Putamen (tissue), 1 donor: ENCODE data around the gene SOX6.

ENCODE experiments used
- DNase-seq: peaks from one replicate; pipeline ENCODE4 v3.0.0-alpha.2; 2016; ENCODE audit warnings: low spot score

The SOX6 gene

DNA sequence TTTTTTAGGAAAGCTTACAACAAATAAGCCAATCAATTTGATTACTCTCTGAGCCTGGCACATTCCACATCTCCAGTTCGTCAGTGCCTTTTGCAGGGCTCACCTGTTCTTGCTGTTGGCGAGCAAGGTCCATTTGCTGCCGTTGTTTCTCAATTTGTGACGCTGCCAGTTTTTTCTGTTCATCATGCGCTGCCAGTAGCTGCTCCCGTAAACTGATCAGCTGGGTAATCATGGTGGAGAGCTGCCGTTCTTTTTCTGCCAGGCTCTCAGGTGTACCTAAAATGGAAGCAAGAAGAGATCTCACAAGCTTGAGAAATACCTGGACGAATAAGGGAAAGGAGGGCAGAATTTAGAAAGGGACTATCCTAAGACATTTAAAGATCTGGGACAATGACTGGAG is 169.7 kb downstream of the SOX6 start:
- DNase-seq, result no peak

DNA sequence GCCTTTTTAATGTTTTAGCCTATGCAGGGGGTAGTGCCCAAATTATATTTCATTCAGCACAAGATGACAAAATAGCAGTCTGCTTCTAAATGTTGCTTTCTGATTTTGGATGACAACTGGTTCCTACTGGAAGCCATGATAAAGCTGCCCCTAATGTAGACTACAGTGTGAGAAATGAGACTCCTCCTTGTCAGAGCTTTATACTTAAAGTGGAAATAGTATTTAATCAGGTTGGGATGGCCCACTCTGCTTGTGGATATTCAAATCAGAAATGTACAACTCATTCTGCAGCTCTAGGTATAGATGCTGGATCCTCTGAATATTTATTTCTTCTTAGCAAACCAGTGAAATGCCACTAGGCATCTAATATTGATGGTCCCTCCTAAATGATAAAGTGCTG is 171.3 kb downstream of the SOX6 start:
- DNase-seq, result no peak

DNA sequence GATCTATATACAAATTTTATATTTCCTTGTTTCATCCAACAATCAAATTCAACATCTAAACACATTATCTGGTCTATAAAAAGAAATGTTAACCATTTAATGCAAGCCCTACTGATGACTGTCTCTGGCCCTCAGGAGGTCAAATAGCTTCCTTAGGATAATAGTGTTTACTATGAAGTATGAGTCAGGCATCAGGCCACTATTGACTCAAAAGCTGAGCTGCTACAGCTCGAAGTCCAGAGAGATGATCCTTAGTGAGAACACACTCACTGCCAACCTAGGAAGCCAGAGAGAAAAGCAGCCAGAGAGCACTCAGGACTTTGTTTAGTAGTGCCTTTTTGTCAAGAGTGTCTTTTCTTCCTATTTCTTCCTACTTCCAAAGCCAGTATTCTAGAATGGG is 171.8 kb downstream of the SOX6 start:
- DNase-seq, result no peak

DNA sequence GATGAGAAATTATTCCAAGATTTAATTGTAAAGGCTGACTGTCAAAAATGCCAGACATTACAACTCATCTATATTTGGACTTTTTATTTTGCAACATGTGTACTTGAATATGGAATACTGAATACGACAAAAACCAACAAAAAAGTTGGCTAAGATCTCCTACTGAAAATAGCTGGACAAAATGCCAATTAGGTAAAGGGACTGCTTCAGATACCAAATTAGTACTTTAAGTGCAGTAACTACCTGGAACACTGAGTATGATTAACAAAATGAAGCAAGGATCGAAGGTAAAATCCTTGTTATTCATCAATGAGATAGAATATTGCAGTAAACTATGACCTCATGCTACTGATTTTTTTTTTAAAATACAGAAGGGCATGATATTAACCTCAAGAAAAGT is 173.8 kb downstream of the SOX6 start:
- no peak for DNase-seq

DNA sequence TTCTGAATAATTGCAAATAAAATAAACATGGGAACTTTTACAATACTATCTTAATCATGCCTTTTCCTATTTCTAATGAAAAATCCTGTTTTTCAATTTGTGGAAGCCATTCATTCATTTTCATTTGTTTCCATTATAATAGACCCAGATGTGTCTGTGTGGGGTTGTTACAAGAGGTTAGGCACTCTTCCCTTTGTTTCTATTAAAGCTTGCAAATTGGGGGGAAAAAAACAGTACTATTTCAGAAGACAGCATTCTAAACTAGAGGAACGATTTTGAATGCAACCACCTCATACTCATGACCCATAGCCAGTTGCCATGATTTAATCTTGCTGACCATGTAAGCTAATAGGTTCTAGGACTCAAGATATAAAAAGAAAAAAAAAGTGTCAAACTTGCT is 175.5 kb downstream of the SOX6 start:
- DNase-seq, result no peak

DNA sequence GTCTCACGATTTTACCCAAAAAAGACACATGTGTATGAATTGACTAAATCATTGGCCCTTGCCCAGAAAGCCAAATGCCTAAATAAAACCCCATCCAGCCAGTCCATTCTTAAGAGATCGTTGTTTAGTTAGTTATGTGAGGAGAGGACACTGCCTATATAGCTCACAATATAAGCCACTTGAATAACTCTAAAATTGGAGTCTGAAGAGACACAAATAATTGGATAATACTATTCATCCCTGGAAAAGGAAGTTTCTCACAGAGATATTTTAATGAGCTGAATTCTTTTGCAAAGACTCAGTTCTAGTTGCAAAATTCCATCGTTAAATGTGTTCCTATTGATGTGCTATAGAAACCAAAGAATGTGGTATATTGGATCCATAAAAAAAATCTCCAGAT is 176.7 kb downstream of the SOX6 start:
- no peak for DNase-seq

DNA sequence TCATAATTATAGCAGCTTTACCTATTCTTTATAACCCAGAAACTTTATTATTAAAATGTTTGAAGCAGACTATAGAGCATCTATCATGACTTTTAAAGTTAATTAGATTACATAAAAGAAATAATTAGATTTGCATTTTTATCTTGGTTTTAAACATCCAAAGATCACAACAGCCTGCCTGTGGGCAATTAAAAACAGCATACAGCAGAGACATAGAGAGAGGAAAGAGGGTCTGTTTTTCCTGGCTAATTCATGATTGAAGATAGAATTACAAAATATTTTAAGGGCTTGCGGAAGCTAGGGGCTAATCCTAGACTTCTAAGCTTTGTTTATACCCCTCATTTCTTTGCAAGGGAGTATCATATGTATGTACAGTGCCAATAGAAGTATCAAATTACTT is 178.1 kb downstream of the SOX6 start:
- DNase-seq, result no peak

DNA sequence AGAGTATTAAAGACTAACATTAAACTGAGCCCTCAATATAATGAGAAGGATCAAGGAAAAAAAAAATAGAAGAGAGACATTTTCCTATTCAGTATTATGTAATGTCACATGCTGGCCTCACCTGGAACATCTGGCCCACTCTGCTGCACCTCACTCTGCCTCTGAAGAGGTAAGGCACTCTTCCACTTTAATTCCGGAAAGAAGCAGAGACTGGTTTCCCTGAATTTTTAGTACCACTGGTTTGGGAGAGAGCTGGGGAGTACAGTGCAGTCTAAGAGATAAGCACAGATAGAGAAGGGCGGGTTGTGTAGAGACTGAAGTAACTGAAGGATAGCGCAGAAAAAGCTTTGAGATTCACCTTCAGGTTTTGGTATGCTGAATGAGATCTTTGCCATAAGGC is 178.7 kb downstream of the SOX6 start:
- no peak for DNase-seq

DNA sequence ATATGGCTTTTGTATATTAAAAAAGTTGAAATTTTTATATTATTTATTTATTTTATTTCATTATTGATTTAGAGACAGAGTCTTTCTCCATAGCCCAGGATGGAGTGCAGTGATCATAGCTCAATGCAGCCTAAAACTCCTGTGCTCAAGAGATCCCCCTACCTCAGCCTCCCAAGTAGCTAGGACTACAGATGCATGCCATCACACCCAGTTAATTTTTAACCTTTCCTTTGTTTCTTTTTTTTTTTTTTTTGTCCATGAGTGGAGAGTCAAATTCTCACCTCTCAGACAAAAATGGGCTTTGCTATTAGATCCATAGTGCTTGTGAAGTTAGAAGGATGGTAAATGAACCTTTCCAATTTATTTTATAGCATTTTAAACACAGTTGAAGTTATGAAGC is 182.5 kb downstream of the SOX6 start:
- no peak for DNase-seq

DNA sequence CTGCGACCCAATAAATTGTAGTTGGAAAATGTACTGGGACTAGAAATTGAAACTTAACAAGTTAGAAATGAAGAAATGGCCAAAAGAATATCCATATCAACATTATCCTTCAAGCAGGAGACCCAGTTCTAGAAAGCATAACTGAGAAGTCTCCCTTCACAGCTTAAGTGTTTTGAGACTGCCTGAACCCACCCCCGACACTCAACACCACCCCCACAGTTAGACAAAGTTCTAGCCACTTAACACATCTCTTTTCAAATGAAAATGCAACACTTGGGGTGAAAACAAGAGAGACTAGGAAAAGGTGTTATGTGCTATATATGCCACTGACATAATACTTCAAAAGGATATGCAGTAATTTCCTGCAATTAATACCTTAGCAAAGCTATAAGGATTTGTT is 184.5 kb downstream of the SOX6 start:
- DNase-seq, result no peak

DNA sequence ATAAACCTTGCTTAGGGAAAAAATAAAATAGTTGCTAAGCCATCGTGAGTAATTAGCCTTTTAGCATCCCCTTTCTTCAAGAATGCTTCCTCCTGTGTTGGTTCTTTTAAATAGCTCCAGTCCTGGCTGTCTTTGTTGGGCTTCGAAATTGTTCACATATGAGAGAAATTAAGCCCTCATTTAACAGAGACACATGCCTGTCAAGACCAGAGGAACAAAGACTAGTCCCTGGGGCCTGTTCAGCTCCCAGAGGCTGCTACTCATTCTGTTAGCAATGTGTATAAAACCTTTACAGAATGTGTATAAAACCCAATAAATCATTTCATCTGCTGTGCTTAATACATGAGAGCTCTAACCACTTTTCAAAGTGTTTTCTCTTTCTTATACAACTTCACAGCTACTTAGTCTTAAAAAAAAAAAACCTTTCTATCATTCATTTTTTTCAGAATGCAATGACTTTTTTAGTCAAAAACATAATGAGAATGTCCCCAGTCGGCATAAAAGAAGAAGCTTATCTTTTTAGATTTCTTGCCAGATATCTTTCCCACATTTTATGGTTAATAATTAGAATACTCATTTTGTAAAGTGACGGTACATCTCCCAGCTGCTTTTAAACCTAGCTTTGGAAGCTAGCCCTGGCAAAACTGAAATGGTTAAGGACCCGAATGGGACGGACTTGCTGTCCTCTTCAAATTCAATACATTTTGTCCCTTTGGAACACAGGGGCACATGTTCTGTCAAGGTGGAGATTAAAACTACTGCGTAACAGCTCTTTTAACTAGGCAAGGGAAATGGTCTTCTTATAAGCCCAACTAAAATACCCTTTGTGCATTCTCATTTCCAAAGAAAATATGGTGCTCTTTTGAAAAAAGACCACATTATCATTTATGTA is 186.1 kb downstream of the SOX6 start:
- DNase-seq, result no peak

DNA sequence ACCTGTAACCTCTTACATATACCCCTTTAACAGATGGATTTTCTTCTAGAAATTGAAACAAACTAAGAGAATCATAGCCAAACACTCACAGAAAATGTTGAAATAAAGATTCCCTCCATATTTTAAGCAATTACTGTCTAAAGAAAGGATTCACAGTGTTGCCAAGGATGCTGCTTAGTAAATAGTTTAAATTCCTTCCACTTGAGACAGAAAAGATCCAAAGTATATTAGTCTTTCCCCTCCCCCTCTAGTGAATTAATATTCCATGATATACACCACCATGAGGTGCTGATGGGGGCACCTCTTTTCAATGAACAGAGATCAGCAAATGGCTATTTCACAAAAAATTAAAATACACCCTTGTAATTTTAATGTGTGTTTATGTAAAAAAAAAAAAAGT is 186.8 kb downstream of the SOX6 start:
- DNase-seq, result no peak

DNA sequence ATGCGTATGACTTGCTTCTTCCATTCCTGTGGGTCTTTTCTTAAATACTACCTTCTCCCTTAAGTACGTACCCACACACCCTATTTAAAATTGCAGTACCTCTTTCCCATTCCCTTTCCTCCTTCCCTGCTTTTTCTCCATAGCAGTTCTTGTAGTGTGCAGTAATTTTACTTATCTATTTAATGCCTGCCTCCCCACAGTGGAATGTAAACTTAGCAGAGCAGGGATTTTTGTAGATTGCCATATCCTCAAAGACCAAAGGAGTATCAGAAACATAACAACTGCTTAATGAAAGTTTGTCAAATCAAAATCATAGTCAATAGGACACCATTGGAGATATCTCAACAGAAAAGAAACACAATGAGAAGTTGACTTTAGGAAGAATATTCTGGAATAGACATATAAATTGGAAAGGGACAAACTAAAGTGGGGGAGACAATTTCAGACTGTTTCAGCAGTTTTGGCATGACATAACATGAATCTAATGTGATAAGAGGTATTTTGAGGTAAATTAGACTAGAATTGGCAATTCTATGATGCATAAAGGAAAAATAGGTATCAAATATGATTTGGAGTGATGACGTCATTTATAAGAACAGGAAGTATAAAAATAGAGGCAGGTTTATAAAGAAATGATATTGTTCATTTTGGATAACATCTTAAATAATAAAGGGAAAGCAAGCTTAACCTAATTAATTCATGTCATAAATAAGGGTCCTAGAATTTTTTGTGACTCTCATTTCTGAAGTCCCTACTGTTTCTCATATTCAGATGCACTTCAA is 188.4 kb downstream of the SOX6 start:
- DNase-seq, result no peak

DNA sequence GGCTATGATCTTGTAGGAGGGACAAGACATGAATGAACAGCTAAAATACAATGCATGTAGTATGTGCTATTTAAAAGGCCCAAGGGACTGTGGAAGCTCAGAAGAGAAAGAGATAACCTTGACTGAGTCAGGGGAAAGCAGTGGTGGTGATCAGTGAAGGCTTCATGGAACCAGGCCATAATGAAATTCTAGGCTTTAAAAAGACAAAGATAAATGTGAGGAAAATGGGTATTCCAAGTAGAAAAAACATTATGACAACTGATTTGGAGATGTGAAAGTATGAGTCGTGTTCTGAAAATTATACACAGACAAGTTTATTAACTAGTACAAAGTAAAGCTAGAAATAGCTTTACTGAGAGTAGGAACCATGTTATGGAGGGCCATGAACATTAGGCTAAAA is 189.8 kb downstream of the SOX6 start:
- DNase-seq, result no peak

DNA sequence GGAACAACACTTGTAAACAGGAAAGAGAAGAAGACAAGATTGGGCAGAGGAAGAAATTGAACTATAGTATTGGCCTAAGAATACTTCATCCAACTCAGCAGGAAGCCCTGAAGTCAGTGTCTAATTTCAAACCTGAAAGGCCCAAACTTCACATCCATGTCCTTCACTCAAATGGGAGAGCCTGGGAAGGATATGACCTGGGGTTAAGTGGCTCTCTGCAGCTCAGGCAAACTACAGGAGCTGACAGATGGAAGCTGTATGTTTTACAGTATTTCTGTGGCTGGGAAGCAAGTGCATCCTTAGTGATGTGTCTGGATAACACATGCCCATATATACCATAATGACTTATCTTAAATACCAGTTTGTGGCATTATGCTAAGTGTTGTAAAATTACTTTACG is 196.2 kb downstream of the SOX6 start:
- DNase-seq, result no peak

DNA sequence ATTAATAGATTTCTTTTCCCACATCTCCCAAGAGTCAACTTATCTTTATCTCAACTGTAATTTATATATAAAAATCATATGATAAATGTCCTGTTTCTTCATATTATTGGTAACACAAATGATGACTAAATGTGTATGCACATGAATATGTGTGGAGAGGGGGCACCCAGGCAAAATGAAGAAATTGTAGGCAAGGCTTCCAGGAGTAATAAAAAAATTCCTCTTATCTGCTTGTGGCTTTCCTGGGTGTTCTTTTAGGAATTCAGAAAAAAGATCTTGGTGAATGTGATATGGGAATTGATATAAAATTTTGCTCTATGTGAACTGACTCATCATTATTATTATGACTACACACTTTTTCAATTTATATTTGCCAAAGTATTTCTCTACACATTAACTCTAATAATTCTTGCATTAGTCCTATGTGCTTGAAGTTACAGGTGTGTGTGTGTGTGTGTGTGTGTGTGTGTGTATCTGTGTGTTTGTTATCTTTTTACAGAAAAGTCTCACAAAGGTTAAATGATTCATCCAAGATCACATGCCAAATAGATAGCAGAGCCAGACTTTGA is 197.8 kb downstream of the SOX6 start:
- DNase-seq, result no peak

DNA sequence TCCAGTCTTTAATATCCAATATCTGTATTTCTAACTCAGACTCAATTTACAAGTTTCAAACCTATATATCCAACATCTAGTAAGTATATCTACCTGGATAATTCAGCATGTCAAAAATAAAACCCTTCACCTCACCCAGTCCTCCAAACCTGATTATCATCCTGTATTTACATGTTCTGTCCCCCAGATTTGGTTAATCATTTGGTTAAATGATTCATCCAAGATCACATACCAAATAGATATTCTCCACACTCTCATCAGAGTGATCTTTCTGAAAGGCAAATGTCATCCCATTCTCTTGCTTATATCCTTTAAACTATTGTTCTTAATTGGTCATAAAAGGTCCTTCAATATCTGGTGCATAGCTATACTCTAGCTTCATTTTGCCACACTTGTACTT is 199.0 kb downstream of the SOX6 start:
- no peak for DNase-seq

DNA sequence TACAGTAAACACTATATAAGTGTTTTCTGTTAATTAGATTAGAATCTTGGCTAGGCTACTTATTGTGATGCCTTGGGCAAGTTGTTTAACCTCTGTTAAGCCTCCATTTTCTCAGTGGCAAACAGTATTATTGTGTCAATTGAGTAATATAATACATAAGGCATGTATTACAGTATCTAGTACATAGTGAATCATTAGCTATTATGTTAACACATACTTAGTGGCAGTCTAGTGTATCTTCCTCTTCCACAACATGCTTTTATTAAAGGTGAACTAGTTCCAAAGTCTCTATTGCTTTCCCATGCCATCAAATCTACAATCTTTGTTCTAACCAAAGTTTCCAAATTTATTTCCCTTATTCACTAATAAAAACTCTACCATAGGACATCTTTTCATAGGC is 200.9 kb downstream of the SOX6 start:
- DNase-seq, result no peak

DNA sequence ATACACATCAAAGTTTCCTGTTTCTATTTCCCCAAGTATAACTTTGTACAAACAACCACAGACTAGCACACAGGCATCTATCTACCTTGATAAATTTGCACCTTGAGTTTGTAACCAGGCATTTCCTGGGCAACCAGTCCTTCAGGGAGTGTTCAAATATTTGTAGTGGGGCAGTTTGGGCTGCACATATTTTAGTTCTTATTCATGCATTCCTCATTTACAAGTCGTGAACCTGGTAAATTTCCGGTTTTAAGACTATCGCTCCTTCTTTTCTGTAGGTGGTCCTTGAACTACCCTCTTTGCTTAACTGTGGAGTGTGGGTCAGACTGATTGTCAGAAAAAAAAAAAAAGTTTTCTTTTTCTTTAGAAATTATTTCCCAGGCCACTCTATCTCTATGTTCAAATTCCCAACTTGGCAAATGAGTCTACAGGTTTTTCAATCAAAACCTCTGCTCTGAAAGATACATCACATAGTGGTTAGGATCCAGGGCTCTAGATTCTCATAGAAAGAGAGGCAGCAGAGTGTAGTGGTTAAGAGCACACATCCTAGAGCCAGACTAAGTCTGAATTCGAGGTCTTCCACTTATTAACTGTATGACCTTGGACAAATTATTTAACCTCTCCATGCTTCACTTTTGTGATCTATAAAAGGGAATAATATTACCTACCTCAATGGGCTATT is 201.5 kb downstream of the SOX6 start:
- DNase-seq, result no peak

DNA sequence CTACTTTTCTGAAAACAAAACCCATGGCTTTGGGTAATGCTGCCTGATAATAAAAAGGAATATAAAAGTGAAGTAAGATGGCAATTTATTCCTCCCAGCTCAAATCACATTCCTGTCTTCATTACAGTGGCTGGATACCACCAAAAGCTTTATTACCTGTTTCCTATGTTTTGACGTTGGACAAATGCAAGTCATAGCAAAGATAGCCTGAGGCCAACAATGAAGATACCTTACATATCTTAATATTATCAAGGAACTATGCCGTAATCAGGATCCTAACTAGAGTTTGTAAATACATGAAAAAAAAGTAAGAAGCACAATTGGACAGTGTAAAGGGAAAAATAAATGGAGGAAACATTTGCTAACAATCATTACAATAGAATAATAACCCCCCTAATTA is 202.4 kb downstream of the SOX6 start:
- no peak for DNase-seq

DNA sequence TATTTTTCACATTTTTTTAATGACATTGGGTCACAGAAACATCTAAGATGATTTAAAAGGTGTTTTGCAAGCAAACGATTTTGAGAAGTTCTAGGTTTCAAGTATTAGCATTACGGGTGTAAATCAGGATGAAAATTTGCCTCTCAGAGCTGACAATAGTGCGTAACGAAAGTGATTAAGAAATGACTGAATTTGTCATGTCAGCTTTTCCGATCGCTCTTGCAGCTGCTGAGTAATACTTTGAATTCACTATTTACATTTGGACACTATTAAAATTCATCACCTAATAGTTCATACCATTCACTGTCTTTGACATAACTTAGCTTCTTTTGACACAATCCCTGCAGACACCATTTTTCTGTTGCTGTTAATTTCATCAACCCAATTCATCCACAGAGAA is 205.2 kb downstream of the SOX6 start:
- no peak for DNase-seq

DNA sequence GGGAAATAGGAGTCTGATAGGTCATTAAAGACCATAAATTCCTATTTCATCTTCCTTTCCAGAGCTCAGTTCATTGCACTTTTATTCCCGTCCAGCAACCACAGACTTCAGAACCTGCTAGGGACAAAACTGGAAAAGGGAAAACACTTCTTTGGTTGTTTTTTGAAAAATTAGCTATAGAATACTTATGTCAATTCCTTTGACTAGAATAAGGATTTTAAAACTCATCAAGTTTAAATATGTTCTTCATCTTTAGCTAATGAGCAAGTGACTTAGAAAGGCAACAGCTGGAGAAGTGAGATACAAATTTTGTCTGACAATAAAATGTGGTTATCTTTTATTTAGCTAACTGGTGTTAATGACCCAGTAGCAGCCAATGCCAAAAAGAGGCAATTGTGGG is 206.9 kb downstream of the SOX6 start:
- no peak for DNase-seq
